ENCODE data around the gene SMARCB1.
A peak's percentile ranks its signal among the peaks of the same experiment; 100 is the strongest.

Gene SMARCB1

GRCh38 chr22:23804781-23805291, 18.1 kb downstream of the SMARCB1 start:
- no peak for DNase-seq

- DNase-seq, result no peak
These were observed 20.1 kb downstream of the SMARCB1 start for GRCh38 chr22:23806837-23807236.

- DNase-seq, result no peak
These were observed 25.6 kb downstream of the SMARCB1 start for GRCh38 chr22:23812378-23812777.

GRCh38 chr22:23815541-23816155, 28.9 kb downstream of the SMARCB1 start:
- DNase-seq, result no peak

- no peak for DNase-seq
These were observed 29.6 kb downstream of the SMARCB1 start for GRCh38 chr22:23816156-23816976.

- no peak for DNase-seq
These were observed 30.4 kb downstream of the SMARCB1 start for GRCh38 chr22:23817146-23817545.

- no peak for DNase-seq
These were observed 31.8 kb downstream of the SMARCB1 start for GRCh38 chr22:23818541-23818940.

- DNase-seq, result peak; percentile 87
These were observed 34.0 kb downstream of the SMARCB1 start for GRCh38 chr22:23820748-23821211.

- DNase-seq, result no peak
These were observed 35.4 kb downstream of the SMARCB1 start for GRCh38 chr22:23822101-23822671.

- DNase-seq, result no peak
These were observed 36.6 kb downstream of the SMARCB1 start for GRCh38 chr22:23823331-23823791.

- no peak for DNase-seq
These were observed 37.9 kb downstream of the SMARCB1 start for GRCh38 chr22:23824476-23825245.

GRCh38 chr22:23825246-23825905, 38.6 kb downstream of the SMARCB1 start:
- DNase-seq, result no peak

- DNase-seq, result no peak
These were observed 40.0 kb downstream of the SMARCB1 start for GRCh38 chr22:23826510-23827350.

- no peak for DNase-seq
These were observed 40.7 kb downstream of the SMARCB1 start for GRCh38 chr22:23827351-23827995.

GRCh38 chr22:23828800-23829680, 42.3 kb downstream of the SMARCB1 start:
- DNase-seq, result no peak

- no peak for DNase-seq
These were observed 43.1 kb downstream of the SMARCB1 start for GRCh38 chr22:23829845-23830372.

GRCh38 chr22:23831261-23831660, 44.5 kb downstream of the SMARCB1 start:
- no peak for DNase-seq

- DNase-seq, result no peak
These were observed 45.0 kb downstream of the SMARCB1 start for GRCh38 chr22:23831781-23832180.

- no peak for DNase-seq
These were observed 45.7 kb downstream of the SMARCB1 start for GRCh38 chr22:23832226-23833016.
